Measurements from ENCODE around the gene CILP2. TPM values are rescaled to one million over a fixed set of nuclear protein-coding genes. Genes with fewer than 3 reads are reported as not detected.

CILP2 gene
- total RNA-seq, 2 donors from 2014 or later = 0.66 TPM; not detected in 1

DNA sequence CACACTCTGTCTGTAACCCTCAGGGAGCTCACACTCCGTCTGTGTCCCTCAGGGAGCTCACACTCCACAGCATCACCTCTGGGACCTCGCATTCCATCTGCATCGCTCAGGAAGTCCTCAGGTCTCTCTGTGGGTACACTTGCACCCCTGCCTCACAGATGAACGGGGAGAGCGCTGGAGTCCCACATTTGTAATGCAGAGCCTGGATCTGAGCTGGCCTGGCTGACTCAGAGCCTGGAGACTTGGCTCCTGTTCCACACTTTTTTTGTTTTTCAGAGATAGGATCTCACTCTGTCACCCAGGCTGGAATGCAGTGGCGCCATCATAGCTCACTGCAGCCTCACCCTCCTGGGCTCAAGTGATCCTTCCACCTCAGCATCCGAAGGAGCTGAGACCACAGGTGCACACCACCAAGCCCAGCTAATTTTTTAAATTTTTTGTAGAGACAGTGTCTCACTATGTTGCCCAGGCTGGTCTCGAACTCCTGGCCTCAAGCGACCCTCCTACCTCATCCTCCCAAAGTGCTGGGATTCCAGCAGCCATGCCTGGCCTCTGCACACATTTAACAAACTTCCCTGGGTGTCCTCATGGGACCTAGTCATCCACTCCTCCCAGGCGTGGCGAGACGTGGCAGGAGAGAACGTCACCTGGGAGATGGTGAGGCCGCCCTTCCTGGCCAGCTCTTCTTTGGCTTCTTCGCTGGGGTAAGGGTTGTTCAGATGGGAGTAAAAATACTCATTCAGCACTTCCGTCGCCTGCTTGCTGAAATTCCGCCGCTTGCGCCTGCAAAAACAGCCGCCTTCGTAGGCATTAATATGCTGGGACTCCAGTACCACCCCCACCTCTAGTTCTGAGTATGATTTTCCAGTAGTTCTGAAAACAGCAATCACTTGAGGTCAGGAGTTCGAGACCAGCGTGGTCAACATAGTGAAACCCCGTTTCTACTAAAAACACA lies 31.0 kb downstream of the CILP2 start:
- Histone ChIP-seq H3K4me3 (no peak overlapping the region), H3K36me3 (replicated peaks in 1 of 2; ENCODE audit: insufficient read depth in 1 of 2, low read depth in 2 of 2) (no peaks in the 10 kb centered on the region), H3K9me3 (no peaks in the 10 kb centered on the region), H3K4me1 (no peaks in the 10 kb centered on the region), H3K27me3 (no peaks in the 10 kb centered on the region), H3K27ac (no peak overlapping the region)
- intact Hi-C loops (cut with DNase I) = no loop called here
- ATAC-seq (no peak), DNase-seq (no peak)
- TF ChIP-seq, protein P1, sequence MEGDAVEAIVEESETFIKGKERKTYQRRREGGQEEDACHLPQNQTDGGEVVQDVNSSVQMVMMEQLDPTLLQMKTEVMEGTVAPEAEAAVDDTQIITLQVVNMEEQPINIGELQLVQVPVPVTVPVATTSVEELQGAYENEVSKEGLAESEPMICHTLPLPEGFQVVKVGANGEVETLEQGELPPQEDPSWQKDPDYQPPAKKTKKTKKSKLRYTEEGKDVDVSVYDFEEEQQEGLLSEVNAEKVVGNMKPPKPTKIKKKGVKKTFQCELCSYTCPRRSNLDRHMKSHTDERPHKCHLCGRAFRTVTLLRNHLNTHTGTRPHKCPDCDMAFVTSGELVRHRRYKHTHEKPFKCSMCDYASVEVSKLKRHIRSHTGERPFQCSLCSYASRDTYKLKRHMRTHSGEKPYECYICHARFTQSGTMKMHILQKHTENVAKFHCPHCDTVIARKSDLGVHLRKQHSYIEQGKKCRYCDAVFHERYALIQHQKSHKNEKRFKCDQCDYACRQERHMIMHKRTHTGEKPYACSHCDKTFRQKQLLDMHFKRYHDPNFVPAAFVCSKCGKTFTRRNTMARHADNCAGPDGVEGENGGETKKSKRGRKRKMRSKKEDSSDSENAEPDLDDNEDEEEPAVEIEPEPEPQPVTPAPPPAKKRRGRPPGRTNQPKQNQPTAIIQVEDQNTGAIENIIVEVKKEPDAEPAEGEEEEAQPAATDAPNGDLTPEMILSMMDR (IDR thresholded peaks at IDR 0.05) = no peak
- TF ChIP-seq POLR2A (IDR thresholded peaks at IDR 0.05) = no peak
- WGBS, 2 donors = 82 to 88% methylated on average over 25 of the region's 25 CpGs

DNA sequence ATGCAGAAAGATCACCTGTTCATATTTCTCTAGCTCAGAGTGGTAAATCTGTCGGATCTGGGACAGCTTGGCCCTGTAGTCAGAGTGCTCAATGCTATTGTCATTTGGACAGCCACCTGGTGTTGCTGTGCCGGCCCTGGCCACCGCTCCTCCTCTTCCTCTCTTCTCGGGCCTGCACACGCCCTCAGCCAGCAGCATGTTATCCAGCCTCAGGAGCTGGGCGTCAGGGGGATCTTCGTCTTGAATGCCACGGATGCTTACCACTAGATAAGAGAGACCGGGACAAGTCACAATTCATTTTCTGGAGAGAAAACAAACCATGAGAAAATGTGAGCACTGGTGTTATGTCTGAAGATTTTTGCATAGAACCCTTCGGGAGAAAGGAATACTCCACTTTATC lies 32.5 kb downstream of the CILP2 start:
- Histone ChIP-seq H3K4me1 (no peaks in the 10 kb centered on the region), H3K27ac (no peak overlapping the region), H3K4me3 (no peak overlapping the region), H3K27me3 (no peaks in the 10 kb centered on the region), H3K9me3 (no peaks in the 10 kb centered on the region), H3K36me3 (replicated peaks in 1 of 2; ENCODE audit: insufficient read depth in 1 of 2, low read depth in 2 of 2) (no peaks in the 10 kb centered on the region)
- DNase-seq (no peak), ATAC-seq (no peak)
- TF ChIP-seq POLR2A (IDR thresholded peaks at IDR 0.05) = no peak
- TF ChIP-seq, protein P1 (IDR thresholded peaks at IDR 0.05) = no peak
- intact Hi-C loops (cut with DNase I) = no loop called here
- 65 to 76% methylated on average over 10 of the region's 10 CpGs for WGBS, 2 donors

DNA sequence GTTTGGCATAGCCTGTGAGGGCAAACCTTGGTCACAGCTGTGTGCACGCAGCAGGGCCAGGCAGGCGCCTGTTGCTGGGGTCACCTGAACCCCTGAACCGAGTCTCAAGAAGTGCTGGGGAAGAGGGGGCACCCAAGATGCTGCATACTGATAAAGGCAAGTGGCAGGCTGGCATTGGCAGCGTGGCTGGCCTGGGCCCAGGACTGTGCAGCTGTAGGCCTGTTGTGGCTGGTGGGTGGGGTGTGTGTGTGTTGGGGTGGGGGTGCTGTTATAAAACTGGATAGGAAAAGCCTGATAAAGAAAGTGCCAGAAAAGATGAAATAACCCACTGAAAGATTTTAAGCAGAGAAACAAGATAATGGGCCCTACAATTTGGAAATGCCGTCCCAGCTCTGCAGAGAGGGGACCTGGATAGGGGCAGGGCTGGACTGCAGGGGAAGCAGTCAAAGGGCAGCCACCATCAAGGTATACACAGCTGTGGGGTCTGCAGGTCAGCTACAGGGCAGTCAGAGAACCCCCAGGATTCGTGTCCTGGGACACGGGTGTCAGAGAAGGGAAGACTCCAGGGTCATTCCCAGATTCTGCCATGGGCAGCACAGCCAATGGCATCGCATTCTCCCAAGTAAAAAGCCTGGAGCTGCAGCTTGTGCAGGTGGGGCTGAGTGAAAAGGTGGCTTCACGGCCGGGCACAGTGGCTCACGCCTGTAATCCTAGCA lies 33.2 kb downstream of the CILP2 start:
- WGBS, 2 donors = 69 to 83% methylated on average over 4 to 11 of the region's 11 CpGs
- no peaks in the 10 kb centered on the region for H3K9me3 ChIP-seq
- TF ChIP-seq, protein P1 (IDR thresholded peaks at IDR 0.05) = no peak
- no peak for TF ChIP-seq POLR2A (IDR thresholded peaks at IDR 0.05)
- no peaks in the 10 kb centered on the region for H3K36me3 ChIP-seq (replicated peaks in 1 of 2; ENCODE audit: insufficient read depth in 1 of 2, low read depth in 2 of 2)
- intact Hi-C loops (cut with DNase I) = no loop called here
- DNase-seq (no peak), ATAC-seq (no peak)
- H3K4me1 ChIP-seq = no peaks in the 10 kb centered on the region
- no peak overlapping the region for H3K4me3 ChIP-seq
- H3K27ac ChIP-seq = no peak overlapping the region
- H3K27me3 ChIP-seq = no peaks in the 10 kb centered on the region

DNA sequence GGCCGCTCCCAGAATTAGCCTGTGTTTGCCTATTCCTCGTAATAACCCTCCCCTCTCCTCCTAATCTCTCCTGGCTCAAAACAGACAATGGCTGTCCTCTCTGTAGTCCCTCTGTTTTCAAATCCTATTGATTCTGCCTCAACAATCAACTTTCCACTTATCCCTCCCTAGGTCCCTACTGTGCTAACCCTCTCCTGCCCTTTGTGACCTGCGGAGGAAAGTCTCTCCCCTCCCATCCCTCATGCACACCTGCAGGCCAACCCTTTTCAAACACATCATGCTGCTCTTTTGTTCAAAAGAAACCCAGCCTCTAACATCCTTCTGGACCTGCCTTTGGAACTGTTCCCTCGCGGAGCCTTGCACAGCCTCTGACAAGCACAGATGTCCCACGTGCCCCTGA lies 37.3 kb downstream of the CILP2 start:
- H3K27ac ChIP-seq = no peak overlapping the region
- WGBS, 2 donors = 59 to 73% methylated on average over 6 of the region's 6 CpGs
- no peaks in the 10 kb centered on the region for H3K27me3 ChIP-seq
- no peaks in the 10 kb centered on the region for H3K9me3 ChIP-seq
- TF ChIP-seq POLR2A (IDR thresholded peaks at IDR 0.05) = no peak
- TF ChIP-seq, protein P1 (IDR thresholded peaks at IDR 0.05) = no peak
- H3K4me3 ChIP-seq = no peak overlapping the region
- intact Hi-C loops (cut with DNase I) = no loop called here
- H3K36me3 ChIP-seq (replicated peaks in 1 of 2; ENCODE audit: insufficient read depth in 1 of 2, low read depth in 2 of 2) = no peaks in the 10 kb centered on the region
- no peaks in the 10 kb centered on the region for H3K4me1 ChIP-seq
- DNase-seq (no peak), ATAC-seq (no peak)

Data from body of pancreas (tissue), 4 donors.